HFFc6 (cell line): ENCODE data around the gene MYOD1. TPM values are rescaled to one million over a fixed set of nuclear protein-coding genes. Genes with fewer than 3 reads are reported as not detected.

Experiments
- DNase-seq: peaks from one replicate; pipeline ENCODE4 v3.0.0-alpha.2; 2018
- H3K27ac Mint-ChIP-seq: 2 replicates; pipeline ENCODE4 v1.8.0; 2020; ENCODE audit warnings: mild to moderate bottlenecking, mixed read lengths
- H3K27me3 Mint-ChIP-seq: 2 replicates; pipeline ENCODE4 v1.8.0; 2021; ENCODE audit warnings: mild to moderate bottlenecking, moderate library complexity, mixed read lengths; ENCODE audit not compliant: insufficient read depth
- H3K36me3 Mint-ChIP-seq: 2 replicates; pipeline ENCODE4 v1.8.0; 2021; ENCODE audit warnings: low read depth, mixed read lengths
- H3K4me1 Mint-ChIP-seq: 2 replicates; pipeline ENCODE4 v1.8.0; 2020; ENCODE audit warnings: low read depth, mixed read lengths
- H3K4me3 Mint-ChIP-seq: 2 replicates; pipeline ENCODE4 v1.8.0; 2020; ENCODE audit warnings: mild to moderate bottlenecking, moderate library complexity, mixed read lengths
- H3K9me3 Mint-ChIP-seq: 2 replicates; pipeline ENCODE4 v1.8.0; 2020; ENCODE audit warnings: mild to moderate bottlenecking, mixed read lengths
- CTCF ChIP-seq: fragments of 200-600 bp; sonication (generic); IDR thresholded peaks from 2 replicates; pipeline ENCODE4 v1.5.0; 2021; ENCODE audit warnings: antibody characterized with exemption, mild to moderate bottlenecking
- total RNA-seq, 6 experiments: library from RNA; stranded (reverse); fragmentation: NEBNext Ultra II Directional; extraction: Animal tissue kit (Norgen Biotek cat#: 25700); gene quantifications; 2 replicates in 1 of 6; 3 replicates in 5 of 6; pipeline ENCODE4 v1.2.3, GENCODE V29; 2021

Gene MYOD1
- total RNA-seq, 6 experiments from 2014 or later = not detected

GRCh38 chr11:17741487-17741886 lies 22.1 kb downstream of the MYOD1 start:
- H3K9me3 Mint-ChIP-seq = no peaks in the 10 kb centered on the region
- TF ChIP-seq CTCF = no peak
- H3K36me3 Mint-ChIP-seq = no peaks in the 10 kb centered on the region
- H3K4me3 Mint-ChIP-seq = no peak overlapping the region
- H3K27me3 Mint-ChIP-seq = peaks cover 24% of the 10 kb centered on the region
- no peak overlapping the region for H3K27ac Mint-ChIP-seq
- H3K4me1 Mint-ChIP-seq = peaks cover 12% of the 10 kb centered on the region
- no peak for DNase-seq

GRCh38 chr11:17742019-17742418 lies 22.6 kb downstream of the MYOD1 start:
- Mint-ChIP-seq H3K4me1 (peaks cover 12% of the 10 kb centered on the region), H3K27me3 (peaks cover 22% of the 10 kb centered on the region), H3K36me3 (no peaks in the 10 kb centered on the region), H3K9me3 (no peaks in the 10 kb centered on the region), H3K27ac (no peak overlapping the region), H3K4me3 (no peak overlapping the region)
- no peak for DNase-seq
- TF ChIP-seq CTCF = no peak

GRCh38 chr11:17743026-17743807 lies 23.8 kb downstream of the MYOD1 start:
- TF ChIP-seq CTCF = no peak
- no peak overlapping the region for H3K27ac Mint-ChIP-seq
- peaks cover 27% of the 10 kb centered on the region for H3K27me3 Mint-ChIP-seq

GRCh38 chr11:17743808-17744119 lies 24.4 kb downstream of the MYOD1 start:
- Mint-ChIP-seq H3K4me1 (peaks cover 12% of the 10 kb centered on the region), H3K36me3 (no peaks in the 10 kb centered on the region), H3K27me3 (peaks cover 28% of the 10 kb centered on the region), H3K4me3 (no peak overlapping the region), H3K9me3 (no peaks in the 10 kb centered on the region), H3K27ac (no peak overlapping the region)
- no peak for TF ChIP-seq CTCF
- peak; percentile 13 for DNase-seq

More at GRCh38 chr11:17743026-17743807, 23.8 kb downstream of the MYOD1 start:
- Mint-ChIP-seq H3K9me3 (no peaks in the 10 kb centered on the region), H3K4me1 (peaks cover 12% of the 10 kb centered on the region), H3K4me3 (no peak overlapping the region), H3K36me3 (no peaks in the 10 kb centered on the region)
- DNase-seq = no peak

GRCh38 chr11:17744151-17744940 lies 25.0 kb downstream of the MYOD1 start:
- Mint-ChIP-seq H3K36me3 (no peaks in the 10 kb centered on the region), H3K4me3 (no peak overlapping the region), H3K27ac (peak overlapping the region; percentile 11; the same call in 1 of the 2 replicates)

More at GRCh38 chr11:17744151-17744940, 25.0 kb downstream of the MYOD1 start:
- no peaks in the 10 kb centered on the region for H3K9me3 Mint-ChIP-seq
- TF ChIP-seq CTCF = no peak
- DNase-seq = peak; percentile 3
- peaks cover 12% of the 10 kb centered on the region for H3K4me1 Mint-ChIP-seq
- H3K27me3 Mint-ChIP-seq = peaks cover 30% of the 10 kb centered on the region
